Gastrocnemius medialis (tissue), 4 donors: ENCODE results near the gene RFPL2.

Source experiments
- POLR2A ChIP-seq, 2 donors: fragments of 450-650 bp; IDR thresholded peaks; one replicate each; pipeline ENCODE4 v1.6.1; 2017; ENCODE audit warnings: antibody characterized with exemption in 2 of 2, mild to moderate bottlenecking in 2 of 2, moderate library complexity in 2 of 2
- TF ChIP-seq, protein P1 (sequence below), 5 experiments: fragments of 450-650 bp in 3 of 5; fragments of 200-600 bp in 2 of 5; sonication (generic) in 2 of 5; IDR thresholded peaks in 4 of 5; conservative IDR thresholded peaks in 1 of 5; 1 replicate in 4 of 5; 2 replicates in 1 of 5; pipeline ENCODE4 v1.5.1; 2016 to 2019; ENCODE audit warnings: antibody characterized with exemption in 5 of 5, mild to moderate bottlenecking in 3 of 5, moderate library complexity in 3 of 5

GRCh38 chr22:32245042-32245441 lies 40.2 kb upstream of the RFPL2 start:
- no peak for TF ChIP-seq POLR2A (IDR thresholded peaks at IDR 0.05)
- TF ChIP-seq, protein P1, sequence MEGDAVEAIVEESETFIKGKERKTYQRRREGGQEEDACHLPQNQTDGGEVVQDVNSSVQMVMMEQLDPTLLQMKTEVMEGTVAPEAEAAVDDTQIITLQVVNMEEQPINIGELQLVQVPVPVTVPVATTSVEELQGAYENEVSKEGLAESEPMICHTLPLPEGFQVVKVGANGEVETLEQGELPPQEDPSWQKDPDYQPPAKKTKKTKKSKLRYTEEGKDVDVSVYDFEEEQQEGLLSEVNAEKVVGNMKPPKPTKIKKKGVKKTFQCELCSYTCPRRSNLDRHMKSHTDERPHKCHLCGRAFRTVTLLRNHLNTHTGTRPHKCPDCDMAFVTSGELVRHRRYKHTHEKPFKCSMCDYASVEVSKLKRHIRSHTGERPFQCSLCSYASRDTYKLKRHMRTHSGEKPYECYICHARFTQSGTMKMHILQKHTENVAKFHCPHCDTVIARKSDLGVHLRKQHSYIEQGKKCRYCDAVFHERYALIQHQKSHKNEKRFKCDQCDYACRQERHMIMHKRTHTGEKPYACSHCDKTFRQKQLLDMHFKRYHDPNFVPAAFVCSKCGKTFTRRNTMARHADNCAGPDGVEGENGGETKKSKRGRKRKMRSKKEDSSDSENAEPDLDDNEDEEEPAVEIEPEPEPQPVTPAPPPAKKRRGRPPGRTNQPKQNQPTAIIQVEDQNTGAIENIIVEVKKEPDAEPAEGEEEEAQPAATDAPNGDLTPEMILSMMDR (IDR thresholded peaks at IDR 0.05 in 4 of 5, conservative IDR thresholded peaks at IDR 0.05 in 1 of 5) = no peak
